IPS-NIHi7 (cell line): ENCODE data around the gene PRR20G.
"Not testable (repeated sequence)": the region's sequence is repeated elsewhere in the genome, so short reads cannot be mapped to it uniquely, and the experiment has no call there.

ENCODE experiments used
- DNase-seq: peaks from one replicate; pipeline ENCODE4 v3.0.0; 2012; ENCODE audit warnings: mixed read lengths; ENCODE audit errors: extremely low spot score

Gene PRR20G

GRCh38 chr3:127287840-127288239, at the start of gene PRR20G:
Gene PRR20G, minus strand, starts transcription at chr3:127288046. Its CDS starts 681 bp downstream, at chr3:127287365.
- DNase-seq, result peak; percentile 38

GRCh38 chr3:127337001-127337400, 49.2 kb upstream of the PRR20G start:
- no peak for DNase-seq

GRCh38 chr3:127336101-127336500, 48.3 kb upstream of the PRR20G start:
- no peak for DNase-seq

GRCh38 chr3:127330385-127330784, 42.5 kb upstream of the PRR20G start:
- DNase-seq, result no peak

- DNase-seq, result no peak
Measured at GRCh38 chr3:127329631-127330285, 41.9 kb upstream of the PRR20G start.

- DNase-seq, result no peak
Measured at GRCh38 chr3:127328421-127328820, 40.6 kb upstream of the PRR20G start.

GRCh38 chr3:127326341-127326740, 38.5 kb upstream of the PRR20G start:
- DNase-seq, result no peak

- no peak for DNase-seq
Measured at GRCh38 chr3:127325629-127325961, 37.7 kb upstream of the PRR20G start.

GRCh38 chr3:127324913-127325628, 37.2 kb upstream of the PRR20G start:
- no peak for DNase-seq

GRCh38 chr3:127324076-127324475, 36.2 kb upstream of the PRR20G start:
- DNase-seq, result no peak

- DNase-seq, result no peak
Measured at GRCh38 chr3:127323581-127323980, 35.7 kb upstream of the PRR20G start.

- no peak for DNase-seq
Measured at GRCh38 chr3:127321371-127321770, 33.5 kb upstream of the PRR20G start.

GRCh38 chr3:127320529-127321121, 32.8 kb upstream of the PRR20G start:
- peak; percentile 52 for DNase-seq

GRCh38 chr3:127316685-127317084, 28.8 kb upstream of the PRR20G start:
- DNase-seq, result no peak

GRCh38 chr3:127312818-127313217, 25.0 kb upstream of the PRR20G start:
- no peak for DNase-seq

GRCh38 chr3:127308821-127309220, 21.0 kb upstream of the PRR20G start:
- DNase-seq, result not testable (repeated sequence)

- DNase-seq, result no peak
Measured at GRCh38 chr3:127307916-127308315, 20.1 kb upstream of the PRR20G start.

GRCh38 chr3:127307112-127307835, 19.4 kb upstream of the PRR20G start:
- no peak for DNase-seq

GRCh38 chr3:127306361-127307111, 18.7 kb upstream of the PRR20G start:
- DNase-seq, result no peak

- DNase-seq, result no peak
Measured at GRCh38 chr3:127305499-127306060, 17.7 kb upstream of the PRR20G start.

- no peak for DNase-seq
Measured at GRCh38 chr3:127304121-127304744, 16.4 kb upstream of the PRR20G start.
